Esophagus muscularis mucosa (tissue), 4 donors: Measurements from ENCODE around the gene METTL16. TPM values are rescaled to one million over a fixed set of nuclear protein-coding genes. Genes with fewer than 3 reads are reported as not detected.
A peak's percentile ranks its signal among the peaks of the same experiment; 100 is the strongest.

Experiments used
- DNase-seq: peaks from one replicate; pipeline ENCODE4 v3.0.0-alpha.2; 2017; ENCODE audit errors: extremely low spot score
- H3K27ac ChIP-seq, 4 donors: fragments of 200-600 bp; sonication (generic); replicated peaks in 1 of 4; 1 replicate in 3 of 4; 2 replicates in 1 of 4; pipeline ENCODE4 v1.5.1; 2016 to 2019; ENCODE audit warnings: mild to moderate bottlenecking in 1 of 4
- H3K27me3 ChIP-seq, 4 donors: fragments of 200-600 bp; sonication (generic); one replicate each; pipeline versions ENCODE4 v1.5.1 to v1.6.0; 2016 to 2019
- H3K36me3 ChIP-seq, 4 donors: fragments of 200-600 bp; sonication (generic); one replicate each; pipeline ENCODE4 v1.5.1; 2016 to 2019
- H3K4me1 ChIP-seq, 4 donors: fragments of 200-600 bp; sonication (generic); one replicate each; pipeline ENCODE4 v1.5.1; 2016 to 2019
- H3K4me3 ChIP-seq, 4 donors: fragments of 200-600 bp; sonication (generic); 1 replicate in 2 of 4; 2 replicates in 2 of 4; pipeline ENCODE4 v1.5.1; 2016 to 2019; ENCODE audit warnings: mild to moderate bottlenecking in 4 of 4, moderate library complexity in 1 of 4
- H3K9me3 ChIP-seq, 4 donors: fragments of 200-600 bp; sonication (generic); 1 replicate in 3 of 4; 2 replicates in 1 of 4; pipeline ENCODE4 v1.5.1; 2016 to 2019
- CTCF ChIP-seq, 3 experiments: fragments of 200-600 bp in 2 of 3; fragments of 450-650 bp in 1 of 3; sonication (generic) in 2 of 3; IDR thresholded peaks; one replicate each; pipeline ENCODE4 v1.5.1; 2017 to 2019; ENCODE audit warnings: antibody characterized with exemption in 3 of 3, mild to moderate bottlenecking in 2 of 3, moderate library complexity in 1 of 3
- EP300 ChIP-seq: sonication (generic); formaldehyde crosslinking; IDR thresholded peaks from one replicate; pipeline ENCODE4 v1.6.1; 2017; ENCODE audit warnings: antibody characterized with exemption
- POLR2A ChIP-seq: fragments of 450-650 bp; IDR thresholded peaks from one replicate; pipeline ENCODE4 v1.6.1; 2017; ENCODE audit warnings: antibody characterized with exemption, moderate library complexity, mild to moderate bottlenecking, low read depth
- POLR2AphosphoS5 ChIP-seq, 2 donors: sonication (generic); formaldehyde crosslinking; IDR thresholded peaks; one replicate each; pipeline ENCODE4 v1.6.1; 2017; ENCODE audit warnings: antibody characterized with exemption in 2 of 2
- WGBS: methylation state at CpG from one replicate; pipeline ENCODE4 v1.1.5; 2018; 5-methylcytosine and 5-hydroxymethylcytosine counted together
- intact Hi-C: fragments of 100-400 bp; cut with DNase I; formaldehyde crosslinking; loops from one replicate; pipeline ENCODE4 v1.15.1; 2023
- total RNA-seq, 4 donors: library from RNA; depleted of rRNA; stranded (reverse); fragments of >200 nt; gene quantifications; one replicate each; pipeline versions ENCODE4 v1.1.0 to v1.2.1, GENCODE V29; 2016

METTL16 gene
- total RNA-seq, 4 donors from 2014 or later: 18.9 to 28.8 (median 24.5) TPM

DNA sequence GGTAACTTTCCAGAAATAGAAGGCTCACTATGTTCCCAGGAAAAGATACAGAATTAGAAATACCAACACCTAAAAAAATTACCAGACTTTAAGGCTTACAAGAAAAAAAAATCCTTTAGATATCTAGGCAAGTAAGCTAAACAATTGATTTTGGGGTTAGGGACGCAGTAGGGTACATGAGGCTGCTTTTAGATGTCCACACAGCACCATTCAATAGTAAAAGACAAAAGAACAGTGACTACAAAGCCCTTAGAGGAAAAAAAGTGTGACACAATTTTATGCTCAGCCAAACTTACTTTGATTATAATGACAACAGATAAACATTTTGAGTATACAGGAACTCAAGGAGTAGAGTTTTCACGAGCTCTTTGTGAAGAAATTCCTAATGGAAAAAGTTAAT, 29.9 kb downstream of the METTL16 start:
- no peak for TF ChIP-seq POLR2A
- TF ChIP-seq CTCF (IDR thresholded peaks at IDR 0.05): no peak
- no peak for TF ChIP-seq POLR2AphosphoS5 (IDR thresholded peaks at IDR 0.05)
- no peak for TF ChIP-seq EP300

GRCh38 chr17:2478458-2478857, 33.2 kb downstream of the METTL16 start:
- no peak overlapping the region for H3K4me3 ChIP-seq
- WGBS: 81% methylated on average over 3 of the region's 3 CpGs
- no peak for DNase-seq
- peaks cover 30 to 44% (median 35%) of the 10 kb centered on the region in 4 donors for H3K36me3 ChIP-seq
- H3K9me3 ChIP-seq: no peaks in the 10 kb centered on the region
- intact Hi-C loops: no loop called here
- TF ChIP-seq EP300 (no peak), POLR2A (no peak)
- H3K4me1 ChIP-seq: peaks cover 0 to 9% (median 0%) of the 10 kb centered on the region in 4 donors
- H3K27ac ChIP-seq: no peak overlapping the region
- no peaks in the 10 kb centered on the region for H3K27me3 ChIP-seq

More for the DNA sequence above, 29.9 kb downstream of the METTL16 start:
- H3K27ac ChIP-seq: no peak overlapping the region
- peaks cover 6 to 12% (median 8%) of the 10 kb centered on the region in 4 donors for H3K36me3 ChIP-seq
- intact Hi-C loops: no loop called here
- H3K9me3 ChIP-seq: no peaks in the 10 kb centered on the region
- 92% methylated on average over 2 of the region's 2 CpGs for WGBS
- DNase-seq: no peak
- peaks cover 16 to 27% (median 19%) of the 10 kb centered on the region in 4 donors for H3K4me1 ChIP-seq
- H3K4me3 ChIP-seq: no peak overlapping the region
- no peaks in the 10 kb centered on the region for H3K27me3 ChIP-seq

GRCh38 chr17:2475056-2475455, 36.6 kb downstream of the METTL16 start:
- WGBS: 92% methylated on average over 12 of the region's 14 CpGs

GRCh38 chr17:2474371-2474770, 37.3 kb downstream of the METTL16 start:
- TF ChIP-seq POLR2AphosphoS5 (IDR thresholded peaks at IDR 0.05): no peak
- no peak overlapping the region for H3K27ac ChIP-seq
- H3K4me1 ChIP-seq: no peaks in the 10 kb centered on the region
- no peaks in the 10 kb centered on the region for H3K9me3 ChIP-seq
- peaks cover 45 to 84% (median 59%) of the 10 kb centered on the region in 4 donors for H3K36me3 ChIP-seq
- whole genome bisulfite sequencing: 95% methylated on average over 9 of the region's 9 CpGs
- no peaks in the 10 kb centered on the region for H3K27me3 ChIP-seq
- H3K4me3 ChIP-seq: no peak overlapping the region
- intact Hi-C loops: no loop called here
- no peak for DNase-seq

More at GRCh38 chr17:2475056-2475455, 36.6 kb downstream of the METTL16 start:
- no peak overlapping the region for H3K4me3 ChIP-seq
- no peaks in the 10 kb centered on the region for H3K4me1 ChIP-seq
- peaks cover 45 to 78% (median 55%) of the 10 kb centered on the region in 4 donors for H3K36me3 ChIP-seq
- intact Hi-C loops: no loop called here
- H3K9me3 ChIP-seq: no peaks in the 10 kb centered on the region
- no peak overlapping the region for H3K27ac ChIP-seq
- H3K27me3 ChIP-seq: no peaks in the 10 kb centered on the region
- TF ChIP-seq POLR2AphosphoS5 (IDR thresholded peaks at IDR 0.05): no peak
- no peak for TF ChIP-seq CTCF (IDR thresholded peaks at IDR 0.05)
- TF ChIP-seq POLR2A: no peak
- no peak for TF ChIP-seq EP300
- DNase-seq: no peak

- no peak for TF ChIP-seq EP300
- no peak for TF ChIP-seq CTCF (IDR thresholded peaks at IDR 0.05)
- no peak for TF ChIP-seq POLR2A
- TF ChIP-seq POLR2AphosphoS5 (IDR thresholded peaks at IDR 0.05): no peak
- 75% methylated on average over 4 of the region's 4 CpGs for WGBS
- Histone ChIP-seq H3K27me3 (no peaks in the 10 kb centered on the region), H3K9me3 (no peaks in the 10 kb centered on the region), H3K27ac (no peak overlapping the region), H3K36me3 (peaks cover 31 to 97% (median 69%) of the 10 kb centered on the region in 4 donors), H3K4me3 (no peak overlapping the region), H3K4me1 (no peaks in the 10 kb centered on the region)
- intact Hi-C loops: no loop called here
- peak; percentile 2 for DNase-seq
These were observed 43.4 kb downstream of the METTL16 start for GRCh38 chr17:2468270-2468669.

GRCh38 chr17:2466931-2467330, 44.8 kb downstream of the METTL16 start:
- TF ChIP-seq POLR2AphosphoS5 (IDR thresholded peaks at IDR 0.05) (no peak), CTCF (IDR thresholded peaks at IDR 0.05) (no peak)
- H3K27me3 ChIP-seq: no peaks in the 10 kb centered on the region
- H3K27ac ChIP-seq: no peak overlapping the region
- H3K4me3 ChIP-seq: no peak overlapping the region
- H3K9me3 ChIP-seq: no peaks in the 10 kb centered on the region
- intact Hi-C loops: no loop called here
- WGBS: 98% methylated on average over 11 of the region's 12 CpGs
- H3K4me1 ChIP-seq: no peaks in the 10 kb centered on the region
- peak; percentile 62 for DNase-seq
- peaks cover 33 to 97% (median 72%) of the 10 kb centered on the region in 4 donors for H3K36me3 ChIP-seq
